Stimulated activated memory B cell treated with anti-CD40 and anti-IgM and Interleukin-4, amounts not matched to agents 10 μg/mL and 1 μg/mL and 100 μg/mL, for 72 hours (primary cell): ENCODE measurements around the gene BACE1.
A peak's percentile ranks its signal among the peaks of the same experiment; 100 is the strongest.

Source experiments
- ATAC-seq: fragments of 150-1000 bp; cut with Tn5 transposase; 2 replicates; pipeline ENCODE4 v1.10.0; 2021
- H3K27ac Mint-ChIP-seq: one replicate; pipeline ENCODE4 v1.8.0; 2022; ENCODE audit warnings: mild to moderate bottlenecking, mixed read lengths
- H3K27me3 Mint-ChIP-seq: one replicate; pipeline ENCODE4 v1.8.0; 2022; ENCODE audit warnings: mixed read lengths
- H3K36me3 Mint-ChIP-seq: one replicate; pipeline ENCODE4 v1.8.0; 2022; ENCODE audit warnings: mixed read lengths
- H3K4me1 Mint-ChIP-seq: one replicate; pipeline ENCODE4 v1.8.0; 2022; ENCODE audit warnings: mixed read lengths
- H3K4me3 Mint-ChIP-seq: one replicate; pipeline ENCODE4 v1.8.0; 2022; ENCODE audit warnings: mild to moderate bottlenecking, moderate library complexity, mixed read lengths
- H3K9me3 Mint-ChIP-seq: one replicate; pipeline ENCODE4 v1.8.0; 2022; ENCODE audit warnings: mixed read lengths

BACE1 gene

DNA sequence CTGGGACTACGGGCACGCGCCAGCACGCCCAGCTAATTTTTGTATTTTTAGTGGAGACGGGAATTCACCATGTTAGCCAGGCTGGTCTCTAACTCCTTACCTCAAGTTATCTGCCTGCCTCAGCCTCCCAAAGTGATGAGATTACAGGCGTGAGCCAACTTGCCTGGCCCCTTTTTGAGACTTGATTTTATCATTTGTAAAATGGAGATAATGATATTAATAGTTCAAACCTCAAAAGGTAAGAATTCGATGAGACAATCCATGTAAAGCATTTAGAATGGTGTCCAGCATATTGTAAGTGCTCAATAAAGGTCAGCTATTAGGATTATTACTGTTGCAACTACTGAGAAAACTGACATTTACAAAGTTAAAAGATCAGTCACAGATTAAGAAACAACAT lies 2.7 kb upstream of the BACE1 start:
- ATAC-seq: no peak
- Mint-ChIP-seq H3K9me3 (peaks cover 3% of the 10 kb centered on the region), H3K36me3 (no peaks in the 10 kb centered on the region), H3K27me3 (peaks cover 42% of the 10 kb centered on the region), H3K4me1 (peaks cover 17% of the 10 kb centered on the region), H3K27ac (no peak overlapping the region), H3K4me3 (no peak overlapping the region)

DNA sequence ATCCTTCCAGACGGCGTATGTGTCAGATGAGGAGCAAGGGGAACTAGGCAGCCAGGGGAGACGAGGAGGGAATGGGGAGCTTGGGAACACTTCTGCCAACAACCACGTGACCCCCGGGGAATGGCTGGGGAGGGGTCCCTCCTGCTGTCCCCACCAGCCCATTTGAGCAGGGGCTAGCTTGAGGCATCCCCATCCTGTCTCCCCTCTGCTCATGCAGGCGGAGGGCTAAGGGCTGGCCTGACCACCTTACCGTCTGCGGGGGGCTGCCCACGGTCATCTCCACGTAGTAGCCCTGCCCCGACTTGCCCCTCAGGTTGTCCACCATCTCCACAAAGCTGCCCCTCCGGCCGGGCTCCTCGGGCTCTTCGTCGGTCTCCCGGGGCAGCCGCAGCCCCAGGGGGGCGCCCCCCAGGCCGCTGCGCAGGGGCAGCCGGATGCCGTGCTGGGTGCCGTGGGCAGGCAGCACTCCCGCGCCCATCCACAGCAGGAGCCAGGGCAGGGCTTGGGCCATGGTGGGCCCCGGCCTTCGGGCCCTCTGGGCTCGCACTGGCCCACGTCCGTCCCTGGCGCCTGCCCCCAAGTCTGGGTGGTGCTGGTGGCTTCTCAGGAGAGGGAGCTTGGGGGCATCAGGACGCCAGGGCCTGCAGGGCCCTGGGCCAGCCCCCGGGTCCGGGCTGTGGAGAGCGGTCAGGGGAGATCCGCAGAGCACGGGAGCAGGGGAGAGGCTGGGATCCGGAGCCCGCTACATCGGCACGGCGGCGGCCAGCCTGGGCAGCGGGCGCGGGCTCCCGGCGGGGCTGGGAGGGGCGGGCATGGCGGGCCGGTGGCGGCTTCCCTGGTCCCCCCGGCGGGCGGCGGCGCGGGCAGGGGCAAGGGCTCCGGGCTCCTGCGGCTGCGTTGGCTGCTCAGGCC lies 515 bp downstream of the BACE1 start:
- peaks cover 68% of the 10 kb centered on the region for H3K27me3 Mint-ChIP-seq
- no peaks in the 10 kb centered on the region for H3K36me3 Mint-ChIP-seq
- H3K4me1 Mint-ChIP-seq: peaks cover 17% of the 10 kb centered on the region
- no peaks in the 10 kb centered on the region for H3K9me3 Mint-ChIP-seq
- no peak overlapping the region for H3K27ac Mint-ChIP-seq
- peak overlapping the region; percentile 75 for H3K4me3 Mint-ChIP-seq
- ATAC-seq: peak; percentile 69

DNA sequence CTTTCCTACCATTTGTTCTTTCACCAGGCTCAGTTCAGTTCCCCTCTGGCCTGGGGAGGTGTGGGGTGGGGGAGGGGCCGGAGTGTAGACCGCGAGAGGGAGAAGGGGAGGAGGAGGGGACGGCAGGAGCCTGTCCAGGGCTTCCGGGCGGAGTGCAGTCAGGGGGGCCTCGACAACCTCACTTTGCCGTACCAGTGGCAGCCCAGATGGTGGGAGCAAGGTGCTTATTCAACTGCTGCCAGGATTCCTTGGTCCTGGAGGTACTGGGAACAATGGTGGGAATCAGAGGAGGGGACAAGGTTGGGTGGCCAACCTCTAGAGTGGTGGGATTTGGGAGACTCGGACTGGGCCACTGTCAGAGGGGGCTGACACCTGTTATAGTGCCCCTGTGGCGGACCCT lies 1.2 kb downstream of the BACE1 start:
- no peak for ATAC-seq
- Mint-ChIP-seq H3K4me1 (peaks cover 17% of the 10 kb centered on the region), H3K36me3 (no peaks in the 10 kb centered on the region), H3K4me3 (no peak overlapping the region), H3K9me3 (no peaks in the 10 kb centered on the region), H3K27ac (no peak overlapping the region), H3K27me3 (peaks cover 68% of the 10 kb centered on the region)

DNA sequence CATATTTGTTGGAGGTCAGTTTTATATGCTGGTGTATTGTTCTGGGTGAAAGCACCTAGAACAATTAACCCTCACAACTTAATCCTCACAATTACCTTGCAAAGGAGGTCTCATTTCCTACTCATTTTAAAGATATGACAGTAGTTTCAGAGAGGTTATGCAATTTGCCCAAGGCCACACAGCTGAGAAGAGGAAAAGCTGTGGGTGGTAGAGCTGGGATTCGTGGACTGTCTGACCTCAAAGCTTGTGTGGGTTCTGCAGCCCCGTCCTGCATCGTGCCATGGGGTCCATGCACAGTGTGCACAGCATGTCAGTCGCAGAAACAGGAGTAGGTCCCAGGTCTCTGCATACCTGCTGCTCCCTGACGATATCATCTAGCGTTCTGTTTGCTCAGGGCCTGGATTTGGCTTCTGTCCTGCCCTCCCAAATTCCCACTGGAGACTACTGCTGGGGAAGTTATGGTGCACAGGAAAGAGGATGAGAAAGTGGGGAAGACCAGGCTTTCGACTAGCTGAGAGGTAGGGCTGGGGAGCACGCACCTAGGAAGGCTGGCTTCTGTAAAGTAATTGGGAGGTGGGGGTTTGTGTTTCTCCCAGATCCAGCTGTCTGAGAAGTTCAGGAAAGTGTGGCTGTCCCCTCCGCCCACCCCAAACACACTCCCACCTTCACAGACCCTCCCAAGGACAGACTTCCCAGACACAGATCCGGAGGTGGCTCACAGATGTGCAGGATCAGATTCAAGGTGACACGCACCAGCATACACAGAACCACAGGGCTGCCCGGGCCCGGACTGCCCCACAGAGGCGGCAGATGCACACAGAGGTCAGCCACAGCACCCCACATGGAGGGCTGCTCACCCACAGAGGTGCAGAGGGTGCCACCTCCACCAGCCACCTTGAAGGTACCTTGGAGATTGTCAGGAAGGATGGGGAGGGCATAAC lies 2.0 kb downstream of the BACE1 start:
- no peak overlapping the region for H3K27ac Mint-ChIP-seq
- H3K9me3 Mint-ChIP-seq: no peaks in the 10 kb centered on the region
- H3K27me3 Mint-ChIP-seq: peaks cover 74% of the 10 kb centered on the region
- peaks cover 17% of the 10 kb centered on the region for H3K4me1 Mint-ChIP-seq
- no peak overlapping the region for H3K4me3 Mint-ChIP-seq
- H3K36me3 Mint-ChIP-seq: no peaks in the 10 kb centered on the region
- ATAC-seq: no peak

DNA sequence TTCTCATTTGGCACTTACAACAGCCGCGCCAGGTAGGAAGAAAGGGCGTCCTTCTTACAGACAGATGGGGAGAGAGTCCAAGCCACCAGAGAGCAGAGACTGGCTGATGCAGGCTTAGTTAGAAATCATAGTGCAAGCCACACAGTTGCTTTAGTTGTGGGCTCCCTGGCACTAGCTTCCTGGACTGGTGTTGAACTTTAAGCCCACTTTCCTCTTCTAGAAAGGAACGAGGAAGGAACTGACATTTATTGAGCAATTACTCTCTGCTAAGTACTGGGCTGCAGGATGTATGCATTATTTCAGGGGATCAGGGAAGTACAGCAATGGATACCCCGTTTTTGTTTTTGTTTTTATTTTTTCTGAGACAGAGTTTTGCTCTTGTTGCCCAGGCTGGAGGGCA lies 3.0 kb downstream of the BACE1 start:
- Mint-ChIP-seq H3K9me3 (no peaks in the 10 kb centered on the region), H3K4me1 (peaks cover 17% of the 10 kb centered on the region), H3K4me3 (no peak overlapping the region), H3K27me3 (peaks cover 83% of the 10 kb centered on the region), H3K27ac (no peak overlapping the region), H3K36me3 (no peaks in the 10 kb centered on the region)
- no peak for ATAC-seq

DNA sequence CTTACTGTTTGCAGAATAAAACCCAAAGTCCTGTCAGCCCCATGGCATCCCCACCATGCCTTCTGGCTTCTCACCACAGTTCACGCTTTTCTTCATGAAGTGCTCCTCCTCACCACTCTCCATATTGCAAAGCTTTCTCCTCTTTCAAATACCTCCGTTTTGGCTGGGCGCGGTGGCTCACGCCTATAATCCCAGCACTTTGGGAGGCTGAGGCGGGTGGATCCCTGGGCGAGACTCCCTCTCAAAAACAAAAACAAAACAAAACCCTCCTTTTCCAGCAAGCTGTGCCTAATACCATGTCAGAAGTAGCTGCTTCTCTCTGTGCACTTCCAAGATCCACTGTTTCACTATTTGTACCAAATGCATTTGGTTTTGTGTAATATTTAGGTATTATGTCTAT lies 6.7 kb downstream of the BACE1 start:
- peaks cover 2% of the 10 kb centered on the region for H3K4me1 Mint-ChIP-seq
- H3K36me3 Mint-ChIP-seq: no peaks in the 10 kb centered on the region
- no peak overlapping the region for H3K4me3 Mint-ChIP-seq
- no peak overlapping the region for H3K27ac Mint-ChIP-seq
- peaks cover 66% of the 10 kb centered on the region for H3K27me3 Mint-ChIP-seq
- no peaks in the 10 kb centered on the region for H3K9me3 Mint-ChIP-seq
- no peak for ATAC-seq

DNA sequence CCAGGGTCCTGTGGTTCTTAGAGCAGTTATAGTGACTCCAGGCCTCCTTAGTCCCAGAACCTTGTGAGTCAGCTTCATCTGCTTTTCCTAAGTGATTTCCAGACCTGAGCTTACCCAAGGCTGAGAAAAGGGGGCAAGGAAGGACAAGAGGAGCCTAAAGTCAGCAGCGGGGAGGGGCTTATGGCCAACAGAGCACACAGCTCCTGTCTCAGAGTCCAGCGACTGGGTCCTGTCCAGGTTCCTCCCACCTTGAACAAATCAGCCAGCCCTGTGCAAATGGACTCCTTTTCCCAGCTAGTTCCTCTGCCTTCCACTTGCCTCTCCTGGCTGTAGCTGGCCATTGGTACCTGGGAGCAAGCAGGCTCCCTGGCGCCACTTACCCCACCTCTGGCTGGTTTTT lies 10.9 kb downstream of the BACE1 start:
- Mint-ChIP-seq H3K27ac (no peak overlapping the region), H3K27me3 (peaks cover 58% of the 10 kb centered on the region), H3K36me3 (no peaks in the 10 kb centered on the region), H3K9me3 (no peaks in the 10 kb centered on the region), H3K4me1 (peaks cover 8% of the 10 kb centered on the region), H3K4me3 (no peak overlapping the region)
- no peak for ATAC-seq

DNA sequence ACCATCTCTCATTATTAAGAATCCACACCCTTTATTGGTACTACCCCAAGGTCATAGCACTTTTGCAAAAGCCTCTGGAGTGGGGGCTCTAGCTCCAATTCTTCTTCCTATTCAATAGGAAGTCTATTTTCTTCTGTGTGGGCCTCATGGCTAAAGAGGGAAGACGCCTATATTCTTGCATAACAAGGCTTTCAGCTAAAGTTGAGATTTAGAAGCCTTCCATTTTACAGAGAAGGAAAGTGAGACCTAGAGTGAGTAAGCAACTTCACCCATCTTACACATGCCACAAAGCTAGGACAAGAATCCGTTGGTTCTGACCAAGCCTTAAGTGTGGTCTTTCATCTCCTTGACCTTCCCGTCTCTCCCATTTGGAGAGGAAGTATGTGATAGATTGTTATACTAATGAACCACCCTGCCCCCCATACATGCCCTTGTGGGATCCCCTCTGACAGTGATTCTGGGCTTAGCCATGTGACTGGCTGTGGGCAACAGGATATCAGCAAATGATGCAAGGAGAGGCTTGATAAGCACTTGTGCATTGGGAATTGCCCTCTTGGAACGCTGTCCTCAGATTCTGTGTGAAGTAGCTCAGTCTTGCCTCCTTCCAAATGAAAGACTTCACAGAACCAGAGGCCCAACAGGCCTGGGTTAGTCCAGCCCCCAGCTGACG lies 12.3 kb downstream of the BACE1 start:
- Mint-ChIP-seq H3K36me3 (no peaks in the 10 kb centered on the region), H3K4me1 (peaks cover 8% of the 10 kb centered on the region), H3K27ac (no peak overlapping the region), H3K9me3 (no peaks in the 10 kb centered on the region), H3K4me3 (no peak overlapping the region), H3K27me3 (peaks cover 52% of the 10 kb centered on the region)
- no peak for ATAC-seq

DNA sequence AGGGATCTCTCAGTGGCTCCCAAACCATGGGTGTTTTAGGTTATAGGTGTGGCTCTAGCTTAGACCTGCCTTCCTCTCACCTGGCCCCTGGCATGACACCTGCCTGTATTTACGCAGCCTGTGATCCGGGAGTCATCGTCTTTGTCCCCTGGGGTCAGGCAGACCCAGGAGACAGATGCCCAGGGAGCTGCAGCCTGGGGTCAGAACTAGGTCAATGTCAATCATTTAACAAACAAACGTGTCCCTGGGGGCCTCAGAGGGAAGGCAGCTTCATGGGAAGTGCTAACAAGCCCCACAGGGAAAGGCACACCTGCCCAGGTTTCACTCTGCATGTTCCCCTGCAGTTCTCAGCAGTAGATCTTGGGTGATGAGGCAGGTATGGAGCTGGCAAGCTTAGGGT lies 13.0 kb downstream of the BACE1 start:
- ATAC-seq: no peak
- Mint-ChIP-seq H3K4me3 (no peak overlapping the region), H3K36me3 (no peaks in the 10 kb centered on the region), H3K27ac (no peak overlapping the region), H3K27me3 (peaks cover 45% of the 10 kb centered on the region), H3K4me1 (peaks cover 8% of the 10 kb centered on the region), H3K9me3 (no peaks in the 10 kb centered on the region)

DNA sequence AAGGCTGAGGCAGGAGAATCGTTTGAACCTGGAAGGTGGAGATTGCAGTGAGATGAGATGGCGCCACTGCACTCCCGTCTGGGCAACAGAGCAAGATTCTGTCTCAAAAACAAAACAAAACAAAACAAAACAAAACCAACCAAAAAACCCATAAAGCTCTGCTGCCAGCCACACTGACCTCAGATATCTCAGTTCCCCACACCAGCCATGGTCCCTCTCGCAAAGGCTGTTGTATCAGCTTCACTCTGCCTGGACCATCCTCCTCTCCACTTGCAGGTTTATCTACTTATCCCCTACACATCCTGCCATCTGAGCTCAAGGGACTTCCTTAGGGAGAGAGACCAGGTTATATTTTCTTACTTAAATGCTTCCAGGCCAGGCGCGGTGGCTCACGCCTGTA lies 13.8 kb downstream of the BACE1 start:
- Mint-ChIP-seq H3K36me3 (no peaks in the 10 kb centered on the region), H3K9me3 (no peaks in the 10 kb centered on the region), H3K4me3 (no peak overlapping the region), H3K27me3 (peaks cover 40% of the 10 kb centered on the region), H3K27ac (no peak overlapping the region), H3K4me1 (peaks cover 8% of the 10 kb centered on the region)
- peak; percentile 56 for ATAC-seq

DNA sequence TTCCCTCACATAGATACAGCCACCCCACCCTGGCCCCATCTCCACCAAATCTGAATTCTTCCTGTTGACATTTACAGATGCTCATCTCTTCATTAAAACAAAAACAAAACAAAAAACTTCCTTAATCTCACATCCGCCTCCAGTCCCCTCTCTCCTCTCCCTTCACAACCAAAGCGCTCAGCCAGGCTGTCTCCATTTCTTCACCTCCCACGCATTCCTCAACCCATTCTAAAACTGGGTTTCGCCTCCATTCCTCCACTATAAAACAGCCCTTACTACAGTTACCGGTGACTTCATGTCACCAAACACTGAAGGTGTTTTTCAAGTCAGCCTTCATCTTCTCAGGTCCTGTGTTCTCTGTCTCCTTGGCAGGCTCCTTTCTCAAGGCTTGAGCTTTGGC lies 15.3 kb downstream of the BACE1 start:
- Mint-ChIP-seq H3K4me3 (no peak overlapping the region), H3K27ac (no peak overlapping the region), H3K36me3 (no peaks in the 10 kb centered on the region), H3K27me3 (peaks cover 40% of the 10 kb centered on the region), H3K9me3 (no peaks in the 10 kb centered on the region), H3K4me1 (peaks cover 8% of the 10 kb centered on the region)
- ATAC-seq: no peak

DNA sequence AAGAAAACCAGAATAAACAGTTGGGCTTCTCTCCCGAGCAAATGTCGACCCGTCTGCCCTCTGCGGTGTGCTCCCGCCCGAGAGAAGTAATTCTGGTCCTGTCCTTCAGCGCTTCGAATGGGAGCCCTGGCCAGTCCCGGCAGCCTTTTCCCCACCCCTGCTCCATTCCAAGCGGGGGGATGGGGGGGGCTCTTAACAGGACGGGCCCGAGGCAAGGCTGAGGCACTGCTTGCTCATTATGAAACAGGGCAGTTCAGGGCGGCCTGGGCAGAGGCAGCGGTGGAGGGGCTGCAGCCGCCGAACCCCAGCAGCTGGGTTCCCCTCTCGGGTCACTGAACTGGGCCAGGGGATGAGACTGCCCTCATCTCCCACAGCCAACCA lies 15.8 kb downstream of the BACE1 start:
- no peak overlapping the region for H3K4me3 Mint-ChIP-seq
- peaks cover 36% of the 10 kb centered on the region for H3K27me3 Mint-ChIP-seq
- H3K9me3 Mint-ChIP-seq: no peaks in the 10 kb centered on the region
- no peaks in the 10 kb centered on the region for H3K36me3 Mint-ChIP-seq
- peaks cover 8% of the 10 kb centered on the region for H3K4me1 Mint-ChIP-seq
- H3K27ac Mint-ChIP-seq: no peak overlapping the region
- ATAC-seq: peak; percentile 37

DNA sequence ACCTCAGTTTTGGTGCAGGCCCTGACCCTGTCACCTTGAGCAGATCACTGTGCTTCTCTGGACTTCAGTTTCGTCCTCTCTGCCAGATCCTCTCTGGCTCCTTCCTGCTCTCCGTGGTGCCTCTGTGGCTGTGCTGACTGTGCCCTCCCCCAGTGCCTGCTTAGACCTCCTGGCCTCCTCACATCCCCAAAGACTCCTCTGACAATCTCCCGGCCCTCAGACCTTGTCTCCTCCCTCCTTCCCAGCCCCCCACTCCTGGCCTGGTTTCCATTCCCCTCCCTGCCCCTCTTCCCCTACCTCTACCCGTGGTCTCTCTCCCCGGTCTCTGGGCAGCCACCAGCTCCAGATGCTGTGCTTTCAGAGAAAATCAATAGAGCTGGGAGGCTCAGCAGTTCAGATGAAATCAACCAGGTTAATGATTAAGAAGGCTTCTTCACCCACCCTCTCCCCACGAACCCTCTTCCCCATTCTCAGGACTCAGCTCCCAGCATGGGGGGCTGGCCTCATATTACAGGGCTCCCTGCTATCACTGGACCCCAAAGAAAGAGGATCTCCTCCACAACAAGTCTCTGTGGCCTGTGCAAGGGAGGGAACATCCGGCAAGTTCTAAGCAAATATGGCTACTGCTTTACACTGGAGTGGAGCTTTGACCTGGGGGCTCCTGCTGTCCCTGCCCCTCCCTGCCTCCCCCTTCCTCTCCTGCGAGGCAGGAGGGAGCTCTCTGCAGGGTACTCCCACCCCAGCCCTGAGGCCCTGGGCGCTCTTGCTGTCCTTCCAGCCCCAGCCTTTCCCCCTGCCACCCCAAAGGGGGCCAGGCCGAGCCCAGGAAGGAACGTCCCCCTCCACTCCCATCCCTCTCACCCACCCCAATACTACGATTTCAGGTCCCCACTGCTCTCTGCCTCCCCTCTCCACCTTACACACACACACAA lies 16.4 kb downstream of the BACE1 start:
- H3K27ac Mint-ChIP-seq: no peak overlapping the region
- peaks cover 30% of the 10 kb centered on the region for H3K27me3 Mint-ChIP-seq
- H3K4me3 Mint-ChIP-seq: no peak overlapping the region
- H3K9me3 Mint-ChIP-seq: no peaks in the 10 kb centered on the region
- no peak for ATAC-seq
- H3K4me1 Mint-ChIP-seq: peaks cover 8% of the 10 kb centered on the region
- no peaks in the 10 kb centered on the region for H3K36me3 Mint-ChIP-seq

DNA sequence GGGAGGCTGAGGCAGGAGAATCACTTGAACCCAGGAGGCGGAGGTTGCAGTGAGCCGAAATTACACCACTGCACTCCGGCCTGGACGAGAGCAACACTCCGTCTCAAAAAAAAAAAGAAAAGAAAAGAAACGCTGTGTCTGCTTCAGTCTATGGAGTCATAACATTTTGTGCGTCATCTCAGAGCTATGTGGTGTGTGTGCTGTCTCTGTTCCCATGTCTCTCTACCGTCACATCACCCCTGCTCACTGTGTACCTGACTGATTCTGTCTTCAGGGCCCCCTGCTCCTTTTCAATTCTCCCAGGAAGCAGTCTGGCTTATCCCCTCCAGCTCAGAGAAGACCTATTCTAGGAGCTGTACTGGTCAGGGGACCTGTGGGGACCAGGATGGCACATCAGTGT lies 17.9 kb downstream of the BACE1 start:
- Mint-ChIP-seq H3K4me3 (no peak overlapping the region), H3K9me3 (no peaks in the 10 kb centered on the region), H3K36me3 (no peaks in the 10 kb centered on the region), H3K4me1 (peaks cover 8% of the 10 kb centered on the region), H3K27ac (no peak overlapping the region), H3K27me3 (peaks cover 27% of the 10 kb centered on the region)
- no peak for ATAC-seq
